H1 (cell line): Measurements from ENCODE around the gene CCNY. TPM values are rescaled to one million over a fixed set of nuclear protein-coding genes. Genes with fewer than 3 reads are reported as not detected.
A peak's percentile ranks its signal among the peaks of the same experiment; 100 is the strongest.

Source experiments
- CTCF ChIA-PET: fragments of 300-600 bp; sonication (Branson Sonifier 250); formaldehyde crosslinking; loops from one replicate; lab custom pipeline; 2021; ENCODE audit not compliant: partially characterized antibody; lab: Charles Lee
- POLR2A ChIA-PET: fragments of 300-600 bp; sonication (Branson Sonifier 250); formaldehyde crosslinking; loops from one replicate; lab custom pipeline; 2021; ENCODE audit warnings: inconsistent platforms; ENCODE audit not compliant: partially characterized antibody; lab: Charles Lee
- DNase-seq, 2 experiments: peaks; one replicate each; pipeline versions ENCODE4 v3.0.0 to v3.0.0-alpha.2; 2010 to 2022; ENCODE audit warnings: low spot score in 2 of 2, low read depth in 1 of 2, mixed read lengths in 1 of 2
- FAIRE-seq: peaks from 2 replicates; lab custom pipeline; 2011; peaks lifted over from hg19 to GRCh38; lab: Jason Lieb, UNC
- H2AFZ ChIP-seq: 2 replicates; pipeline ENCODE4 v1.8.1; 2012; ENCODE audit warnings: low read length, inconsistent platforms
- H2AK5ac ChIP-seq: 2 replicates; pipeline ENCODE4 v1.6.1; 2013; ENCODE audit warnings: low read depth, low read length
- H2BK120ac ChIP-seq: replicated peaks from 2 replicates; pipeline ENCODE3; 2013; ENCODE audit warnings: low read depth, low read length, inconsistent platforms
- H2BK12ac ChIP-seq: 2 replicates; pipeline ENCODE4 v1.6.1; 2013; ENCODE audit warnings: low read depth, low read length
- H2BK15ac ChIP-seq: 2 replicates; pipeline ENCODE4 v1.6.1; 2013; ENCODE audit warnings: low read length
- H2BK20ac ChIP-seq: 2 replicates; pipeline ENCODE4 v1.6.1; 2013; ENCODE audit warnings: low read length
- H2BK5ac ChIP-seq: 2 replicates; pipeline ENCODE4 v1.6.1; 2013; ENCODE audit warnings: low read depth, low read length
- H3K14ac ChIP-seq: 2 replicates; pipeline ENCODE4 v1.6.1; 2013; ENCODE audit warnings: inconsistent platforms; ENCODE audit not compliant: insufficient read length
- H3K18ac ChIP-seq: 2 replicates; pipeline ENCODE4 v1.6.1; 2013; ENCODE audit warnings: low read length; ENCODE audit errors: extremely low read depth
- H3K23ac ChIP-seq: 2 replicates; pipeline ENCODE4 v1.6.1; 2013; ENCODE audit warnings: inconsistent platforms; ENCODE audit not compliant: insufficient read length
- H3K23me2 ChIP-seq: 2 replicates; pipeline ENCODE4 v1.6.1; 2013; ENCODE audit warnings: low read depth, low read length
- H3K27ac ChIP-seq: 2 replicates; pipeline ENCODE4 v1.6.1; 2011; ENCODE audit warnings: low read depth, low read length, inconsistent platforms
- H3K27me3 ChIP-seq, 4 experiments: replicated peaks in 1 of 4; 1 replicate in 1 of 4; 2 replicates in 3 of 4; pipeline versions ENCODE4 v1.6.1 to v1.8.1; 2011 to 2013; ENCODE audit warnings: low read length in 3 of 4, mild to moderate bottlenecking in 3 of 4, inconsistent platforms in 2 of 4, mixed read lengths in 2 of 4, moderate library complexity in 1 of 4; ENCODE audit not compliant: control insufficient read depth in 3 of 4, insufficient read depth in 3 of 4; ENCODE audit errors: extremely low read depth in 1 of 4
- H3K36me3 ChIP-seq, 4 experiments: 2 replicates each; pipeline versions ENCODE4 v1.6.1 to v1.8.1; 2011 to 2013; ENCODE audit warnings: mild to moderate bottlenecking in 4 of 4, low read length in 3 of 4, moderate library complexity in 2 of 4, control low read depth in 1 of 4, inconsistent platforms in 1 of 4; ENCODE audit not compliant: insufficient read depth in 4 of 4, control insufficient read depth in 2 of 4
- H3K4ac ChIP-seq: replicated peaks from 2 replicates; pipeline ENCODE3; 2013; ENCODE audit warnings: low read length, low read depth, mixed read lengths, inconsistent platforms; ENCODE audit not compliant: insufficient read length
- H3K4me1 ChIP-seq, 4 experiments: replicated peaks in 1 of 4; 1 replicate in 1 of 4; 2 replicates in 3 of 4; pipeline versions ENCODE4 v1.6.1 to v1.8.1; 2011 to 2013; ENCODE audit warnings: low read length in 3 of 4, inconsistent platforms in 2 of 4, mixed read lengths in 1 of 4; ENCODE audit not compliant: insufficient read depth in 4 of 4, control insufficient read depth in 3 of 4
- H3K4me2 ChIP-seq, 2 experiments: 2 replicates each; pipeline versions ENCODE4 v1.6.1 to v1.8.1; 2011 to 2013; ENCODE audit warnings: low read depth in 2 of 2, low read length in 2 of 2, control low read depth in 1 of 2, inconsistent platforms in 1 of 2, mild to moderate bottlenecking in 1 of 2; ENCODE audit not compliant: insufficient read depth in 1 of 2
- H3K4me3 ChIP-seq, 4 experiments: fragments of 200-600, 300-600 bp in 1 of 4; sonication (generic), shearing (Covaris generic), sonication (Bioruptor Twin) in 1 of 4; 2 replicates each; pipeline versions ENCODE4 v1.5.1 to v1.8.1; 2011 to 2016; ENCODE audit warnings: low read length in 4 of 4, low read depth in 3 of 4, control low read depth in 2 of 4, inconsistent platforms in 2 of 4, mild to moderate bottlenecking in 2 of 4, mixed read lengths in 1 of 4, moderate library complexity in 1 of 4; ENCODE audit not compliant: insufficient read depth in 2 of 4; ENCODE audit errors: extremely low read depth in 1 of 4
- H3K56ac ChIP-seq: replicated peaks from 2 replicates; pipeline ENCODE3; 2013; ENCODE audit warnings: low read depth, mild to moderate bottlenecking, mixed read lengths, low read length, inconsistent platforms; ENCODE audit not compliant: insufficient read length
- H3K79me1 ChIP-seq: 2 replicates; pipeline ENCODE4 v1.6.1; 2013; ENCODE audit warnings: low read depth, low read length, control low read depth
- H3K79me2 ChIP-seq, 2 experiments: 2 replicates each; pipeline versions ENCODE4 v1.6.1 to v1.8.1; 2012 to 2013; ENCODE audit warnings: low read length in 2 of 2, mild to moderate bottlenecking in 2 of 2, inconsistent platforms in 1 of 2; ENCODE audit not compliant: insufficient read depth in 2 of 2, control insufficient read depth in 1 of 2
- H3K9ac ChIP-seq, 4 experiments: replicated peaks in 1 of 4; 1 replicate in 1 of 4; 2 replicates in 3 of 4; pipeline versions ENCODE4 v1.6.1 to v1.8.1; 2011 to 2013; ENCODE audit warnings: low read depth in 3 of 4, low read length in 3 of 4, control low read depth in 2 of 4, mild to moderate bottlenecking in 2 of 4, moderate library complexity in 2 of 4, inconsistent platforms in 1 of 4; ENCODE audit errors: extremely low read depth in 1 of 4
- H3K9me3 ChIP-seq, 2 experiments: 2 replicates each; pipeline versions ENCODE4 v1.6.1 to v1.8.1; 2012 to 2013; ENCODE audit warnings: mild to moderate bottlenecking in 2 of 2, moderate library complexity in 2 of 2, control low read depth in 1 of 2, inconsistent platforms in 1 of 2, low read depth in 1 of 2, low read length in 1 of 2, mixed read lengths in 1 of 2; ENCODE audit not compliant: insufficient read depth in 2 of 2
- H4K20me1 ChIP-seq, 2 experiments: replicated peaks in 1 of 2; 2 replicates each; pipeline versions ENCODE3 to v1.8.1; 2011 to 2013; ENCODE audit warnings: inconsistent platforms in 2 of 2, low read length in 2 of 2, mild to moderate bottlenecking in 1 of 2; ENCODE audit not compliant: insufficient read depth in 2 of 2, control insufficient read depth in 1 of 2
- H4K5ac ChIP-seq: 2 replicates; pipeline ENCODE4 v1.6.1; 2013; ENCODE audit warnings: low read length, low read depth, mixed read lengths, inconsistent platforms; ENCODE audit not compliant: insufficient read length
- H4K8ac ChIP-seq: 2 replicates; pipeline ENCODE4 v1.8.0; 2013; ENCODE audit warnings: mild to moderate bottlenecking, moderate library complexity, low read length, inconsistent platforms; ENCODE audit not compliant: insufficient read depth; ENCODE audit errors: extremely low read depth
- H4K91ac ChIP-seq: replicated peaks from 2 replicates; pipeline ENCODE3; 2013; ENCODE audit warnings: low read length, mixed read lengths, inconsistent platforms; ENCODE audit not compliant: insufficient read length
- CREB1 ChIP-seq: IDR thresholded peaks from 2 replicates; pipeline ENCODE4 v1.6.1; 2012; ENCODE audit warnings: inconsistent platforms
- EP300 ChIP-seq, 2 experiments: IDR thresholded peaks; 1 replicate in 1 of 2; 2 replicates in 1 of 2; pipeline ENCODE4 v1.6.1; 2011 to 2012; ENCODE audit warnings: low read depth in 2 of 2, low read length in 2 of 2, mild to moderate bottlenecking in 2 of 2, borderline replicate concordance in 1 of 2, inconsistent platforms in 1 of 2, moderate library complexity in 1 of 2
- KDM5A ChIP-seq: fragments of 200-600 bp; IDR thresholded peaks from 2 replicates; pipeline ENCODE4 v1.7.1; 2012; ENCODE audit warnings: mild to moderate bottlenecking, low read length, inconsistent platforms, mixed read lengths
- RNF2 ChIP-seq: fragments of 200-900, 300-1000 bp; sonication (generic); IDR thresholded peaks from 2 replicates; pipeline ENCODE4 v1.7.1; 2016; ENCODE audit warnings: borderline replicate concordance, low read depth, mild to moderate bottlenecking, antibody characterized with exemption, low read length; ENCODE audit not compliant: poor library complexity, severe bottlenecking; ENCODE audit errors: missing control alignments
- ZNF274 ChIP-seq: IDR thresholded peaks from 2 replicates; pipeline ENCODE4 v1.7.0; 2012; ENCODE audit warnings: low read length, borderline replicate concordance; ENCODE audit errors: extremely low read depth
- WGBS, 2 experiments: shearing (Covaris generic) in 1 of 2; methylation state at CpG; one replicate each; pipeline versions ENCODE4 v1.1.6 to v1.1.7; 2013 to 2015; ENCODE audit warnings: low lambda C conversion rate in 2 of 2, mixed read lengths in 2 of 2, inconsistent platforms in 1 of 2, low coverage in 1 of 2, missing lambda C conversion rate in 1 of 2; ENCODE audit not compliant: insufficient replicate concordance in 2 of 2, insufficient coverage in 1 of 2, insufficient read length in 1 of 2; ENCODE audit errors: extremely low coverage in 1 of 2, missing lambda C conversion rate in 1 of 2; 5-methylcytosine and 5-hydroxymethylcytosine counted together
- polyA plus RNA-seq, 7 experiments: library from polyadenylated mRNA; depleted of rRNA in 3 of 7; stranded (reverse) in 5 of 7; unstranded in 2 of 7; fragments of >200 nt in 5 of 7; fragments of 200-250 nt in 2 of 7; gene quantifications; 1 replicate in 5 of 7; 2 replicates in 1 of 7; 4 replicates in 1 of 7; pipeline versions ENCODE4 v1.2.1 to v1.2.3, GENCODE V29; 2011 to 2013; ENCODE audit warnings: missing spikeins in 2 of 7, mixed read lengths in 2 of 7
- total RNA-seq: library from RNA; stranded (reverse); fragmentation: NEBNext Ultra II Directional; extraction: Animal tissue kit (Norgen Biotek cat#: 25700); gene quantifications from 2 replicates; pipeline ENCODE4 v1.2.1, GENCODE V29; 2021

Gene CCNY
- total and polyA plus RNA-seq, 2 of the 8 experiments (the other 6 are each of a cell fraction or from before 2014, with no cell fraction given), result 25.3 to 68.2 TPM

GRCh38 chr10:35425595-35425994 is 89.3 kb downstream of the CCNY start:
- 79% methylated on average over 1 of the region's 1 CpG; no CpG with 5 or more reads in 1 of the 2 experiments for WGBS, 2 experiments
- no peak overlapping the region for H2AFZ ChIP-seq
- peaks cover 1% of the 10 kb centered on the region; the same call in 1 of the 2 replicates for H3K23me2 ChIP-seq
- CTCF ChIA-PET, result no interaction called here
- FAIRE-seq, result no peak
- H2BK12ac ChIP-seq, result peak overlapping the region; percentile 42; the same call in 1 of the 2 replicates
- POLR2A ChIA-PET, result no interaction called here
- no peak overlapping the region for H2BK120ac ChIP-seq
- H3K4me1 ChIP-seq, result peaks cover 11 to 26% (median 19%) of the 10 kb centered on the region in 4 experiments
- no peaks in the 10 kb centered on the region for H3K27me3 ChIP-seq
- H3K14ac ChIP-seq, result no peak overlapping the region
- no peaks in the 10 kb centered on the region for H3K9me3 ChIP-seq
- no peak overlapping the region for H3K18ac ChIP-seq
- no peak overlapping the region for H2BK20ac ChIP-seq
- no peak overlapping the region for H3K56ac ChIP-seq
- no peak overlapping the region for H2BK15ac ChIP-seq
- no peak overlapping the region for H2BK5ac ChIP-seq
- no peak overlapping the region for H2AK5ac ChIP-seq
- H3K4ac ChIP-seq, result no peak overlapping the region
- H4K91ac ChIP-seq, result no peak overlapping the region
- H3K36me3 ChIP-seq, result no peaks in the 10 kb centered on the region; a peak in 1 of 8 replicates
- 0 out of 4 replicates have a peak overlapping the region, but pooled peaks of 1 of the 2 experiments have one; percentile 23 for H3K4me2 ChIP-seq
- H4K8ac ChIP-seq, result no peak overlapping the region
- no peak overlapping the region for H3K23ac ChIP-seq
- no peak overlapping the region for H3K27ac ChIP-seq
- peaks cover 2 to 7% of the 10 kb centered on the region in 2 experiments for H4K20me1 ChIP-seq
- H3K79me1 ChIP-seq, result peaks cover 16% of the 10 kb centered on the region
- peaks cover 0 to 83% of the 10 kb centered on the region in 2 experiments; a peak in 2 of 4 replicates for H3K79me2 ChIP-seq
- H3K9ac ChIP-seq, result no peak overlapping the region
- no peak for DNase-seq
- no peak overlapping the region for H4K5ac ChIP-seq
- TF ChIP-seq RNF2 (no peak), ZNF274 (no peak), KDM5A (no peak), CREB1 (no peak), EP300 (IDR thresholded peaks at IDR 0.05; ENCODE audit: borderline replicate concordance in 1 of 2, low read depth in 2 of 2, low read length in 2 of 2) (no peak)
- TF ChIP-seq, all 59 proteins: peak for 0
- H3K4me3 ChIP-seq, result no peak overlapping the region
